GM19238 (cell line): Measurements from ENCODE around the gene DPP6.
"Not testable (repeated sequence)": the region's sequence is repeated elsewhere in the genome, so short reads cannot be mapped to it uniquely, and the experiment has no call there.

Experiments used
- DNase-seq: peaks from one replicate; pipeline ENCODE4 v3.0.0; 2011; ENCODE audit warnings: low spot score; ENCODE audit not compliant: insufficient read length

Gene DPP6

DNA sequence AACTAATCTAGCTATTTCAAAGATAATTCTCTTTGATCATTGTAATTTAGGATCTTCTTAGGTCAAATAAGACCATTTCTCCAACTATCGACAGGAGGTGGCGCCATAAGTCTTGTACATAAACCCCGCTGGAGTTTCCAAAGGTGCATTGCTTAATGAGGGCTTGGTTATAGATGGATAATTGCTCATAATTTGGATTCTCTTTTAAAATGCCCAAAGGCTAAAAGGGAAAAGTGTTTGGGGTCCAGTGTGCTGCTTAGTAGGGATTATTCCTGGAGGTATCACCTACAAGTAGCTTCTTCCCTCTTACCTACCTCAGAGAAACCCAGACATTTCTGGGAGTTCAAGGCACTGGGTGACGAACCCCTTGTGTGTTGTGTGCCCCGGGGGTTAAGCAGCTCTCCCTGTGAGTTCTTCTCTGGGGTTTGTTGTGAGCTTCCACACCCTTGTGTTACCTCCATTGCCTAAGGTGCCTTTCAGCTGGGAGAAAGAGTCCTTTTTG, 875.5 kb downstream of the DPP6 start:
- no peak for DNase-seq

DNA sequence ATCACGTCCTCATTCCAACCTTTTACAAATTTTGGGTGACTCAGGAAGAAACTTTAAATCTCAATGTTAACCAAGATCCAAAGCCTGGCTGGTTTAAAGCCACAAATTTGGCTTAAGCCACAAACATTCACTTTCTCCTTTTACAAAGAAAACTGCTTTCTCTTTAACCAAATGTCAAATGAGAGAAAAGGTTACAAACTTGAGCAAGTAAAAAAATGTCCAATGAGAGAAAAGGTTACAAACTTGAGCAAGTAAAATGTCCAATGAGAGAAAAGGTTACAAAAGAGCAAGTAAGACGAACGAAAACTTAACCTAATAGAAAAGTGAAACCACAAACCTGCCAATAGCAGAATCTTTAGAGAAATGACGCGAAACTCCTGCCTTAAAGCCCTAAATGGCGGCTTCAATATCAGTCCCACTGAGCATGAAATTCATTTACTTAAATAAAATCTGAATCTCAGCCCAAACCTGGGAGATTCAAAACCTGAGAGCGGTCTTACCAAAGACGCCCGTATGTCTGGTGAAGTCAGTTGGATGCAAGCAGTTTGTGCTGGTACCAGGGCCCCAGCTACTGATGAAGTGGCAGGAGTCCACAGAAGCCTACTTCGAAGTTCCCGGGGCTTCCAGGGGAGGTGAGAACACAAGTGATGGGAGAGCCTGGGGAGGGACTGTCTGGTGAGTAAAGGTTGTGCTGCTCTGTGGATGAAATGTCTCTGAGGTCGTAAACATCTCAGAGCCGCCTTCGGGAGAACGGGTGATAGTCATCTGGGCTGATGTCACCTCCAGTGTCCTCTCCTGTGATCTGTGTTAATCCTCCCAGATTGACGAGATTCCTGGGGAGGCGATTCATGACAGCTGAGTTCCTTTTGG, 876.2 kb downstream of the DPP6 start:
- peak; percentile 57 for DNase-seq

DNA sequence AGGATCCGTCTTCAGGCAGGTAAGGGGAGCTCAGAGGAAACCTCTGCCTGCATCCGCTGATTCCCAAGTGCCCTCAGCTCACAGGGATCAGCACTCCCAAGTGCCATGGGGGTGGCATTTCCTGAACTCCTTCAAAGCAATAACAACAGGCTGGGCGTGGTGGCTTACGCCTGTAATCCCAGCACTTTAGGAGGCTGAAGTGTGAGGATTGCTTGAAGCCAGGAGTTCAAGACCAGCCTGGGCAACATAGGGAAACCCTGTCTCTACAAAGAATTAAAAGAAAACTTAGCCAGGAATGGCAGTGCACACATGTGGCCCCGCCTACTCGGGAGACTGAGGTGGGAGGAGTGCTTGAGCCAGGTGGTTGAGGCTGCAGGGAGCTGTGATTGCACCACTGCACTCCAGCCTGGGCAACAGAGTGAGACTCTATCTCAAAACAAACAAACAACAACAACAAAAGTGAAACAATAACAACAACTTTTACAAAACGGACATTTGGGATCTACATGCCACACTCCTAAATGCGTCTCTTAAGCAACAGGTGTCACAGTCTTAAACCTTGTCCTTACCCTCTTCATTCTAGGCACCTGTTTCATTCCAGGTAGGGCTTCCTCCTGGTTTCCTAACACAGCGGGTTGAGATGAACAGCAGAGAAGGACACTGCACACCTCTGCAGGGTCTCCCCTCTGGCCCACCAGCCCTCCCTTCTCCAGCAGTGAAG, 877.0 kb downstream of the DPP6 start:
- no peak for DNase-seq

DNA sequence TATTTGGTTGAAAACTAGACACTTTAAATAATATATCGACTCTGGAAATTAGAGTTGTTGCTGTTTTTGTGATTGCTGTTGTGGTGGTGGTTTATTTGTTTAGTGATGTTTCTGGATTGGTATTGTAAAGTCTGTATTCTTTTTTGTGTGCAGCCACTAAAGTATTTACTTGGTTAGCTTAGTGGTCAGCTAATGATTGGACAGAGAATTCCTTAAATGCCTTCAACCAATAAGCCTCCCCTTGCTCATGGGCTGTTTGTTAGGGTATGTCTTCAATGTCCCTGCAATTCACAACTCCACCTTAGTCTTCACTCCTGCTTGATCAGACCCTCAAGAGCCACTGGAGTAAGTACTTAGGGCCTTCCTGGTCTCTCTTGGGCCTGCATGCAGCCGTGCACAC, 879.7 kb downstream of the DPP6 start:
- no peak for DNase-seq

DNA sequence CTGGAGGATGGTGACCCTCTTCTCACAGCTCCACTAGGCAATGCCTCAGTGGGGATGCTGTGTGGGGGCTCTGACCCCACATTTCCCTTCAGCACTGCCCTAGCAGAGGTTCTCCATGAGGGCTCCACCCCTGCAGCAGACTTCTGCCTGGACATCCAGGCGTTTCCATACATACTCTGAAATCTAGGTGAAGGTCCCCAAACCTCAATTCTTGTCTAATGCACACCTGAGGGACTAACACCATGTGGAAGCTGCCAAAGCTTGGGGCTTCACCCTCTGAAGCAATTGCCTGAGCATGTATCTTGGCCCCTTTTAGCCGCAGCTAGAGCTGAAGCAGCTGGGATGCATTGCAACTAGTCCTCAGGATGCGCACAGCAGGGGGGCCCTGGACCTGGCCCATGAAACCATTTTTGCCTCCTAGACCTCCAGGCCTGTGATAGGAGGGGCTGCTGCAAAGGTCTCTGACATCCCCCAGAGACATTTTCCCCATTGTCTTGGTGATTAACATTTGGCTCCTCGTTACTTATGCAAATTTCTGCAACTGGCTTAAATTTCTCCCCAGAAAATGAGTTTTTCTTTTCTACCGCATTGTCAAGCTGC, 882.3 kb downstream of the DPP6 start:
- not testable (repeated sequence) for DNase-seq

DNA sequence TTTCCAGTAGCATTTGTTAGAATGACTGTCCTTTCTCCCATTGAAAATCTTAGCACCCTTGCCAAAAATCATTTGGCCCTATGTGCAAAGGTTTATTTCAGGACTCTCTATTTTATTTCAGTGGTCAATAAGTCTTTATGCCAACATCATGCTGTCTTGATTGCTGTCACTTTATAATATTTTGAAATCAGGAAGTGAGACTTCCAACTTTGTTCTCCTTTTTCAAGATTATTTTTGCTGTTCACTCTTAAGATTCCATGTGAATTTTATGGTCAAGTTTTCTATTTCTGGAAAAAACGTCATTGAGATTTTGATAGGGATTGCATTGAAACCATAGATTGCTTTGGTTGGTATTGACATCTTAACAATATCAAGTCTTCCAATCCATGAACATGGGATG, 885.6 kb downstream of the DPP6 start:
- DNase-seq = no peak

DNA sequence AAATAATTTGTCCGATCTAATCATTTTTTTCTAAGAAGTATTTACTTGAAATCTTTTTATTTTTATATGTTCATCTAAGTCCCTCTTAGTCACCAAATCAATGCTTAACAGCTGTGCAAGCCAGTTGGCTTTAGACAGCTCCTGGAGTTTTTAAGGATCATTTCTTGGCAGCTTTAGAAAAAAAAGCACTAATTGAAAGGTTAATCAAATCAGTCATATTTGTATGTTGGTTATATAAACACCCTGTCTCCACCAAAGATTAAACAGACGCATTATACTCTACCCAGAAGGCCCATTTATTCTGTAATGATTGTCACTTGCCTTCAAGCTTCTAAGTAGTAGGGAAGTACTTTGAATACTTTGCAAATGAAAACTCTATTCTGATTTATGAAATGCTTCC, 890.5 kb downstream of the DPP6 start:
- no peak for DNase-seq
